NB4 (cell line): ENCODE measurements around the gene POLE3.
A peak's percentile ranks its signal among the peaks of the same experiment; 100 is the strongest.

ENCODE experiments used
- DNase-seq: peaks from one replicate; pipeline ENCODE4 v3.0.0; 2010; ENCODE audit warnings: low read depth
- H3K4me3 ChIP-seq: one replicate; pipeline ENCODE4 v1.5.1; 2011; ENCODE audit warnings: mild to moderate bottlenecking, low read depth, low read length, moderate library complexity
- MYC ChIP-seq: IDR thresholded peaks from 2 replicates; pipeline ENCODE4 v1.6.1; 2011; ENCODE audit warnings: low read depth, low read length
- POLR2A ChIP-seq: IDR thresholded peaks from 2 replicates; pipeline ENCODE4 v1.6.1; 2011; ENCODE audit warnings: mild to moderate bottlenecking; ENCODE audit not compliant: insufficient read length; ENCODE audit errors: extremely low read depth
- TF ChIP-seq, protein P1 (sequence below): IDR thresholded peaks from one replicate; pipeline ENCODE4 v1.5.1; 2012; ENCODE audit warnings: low read depth, low read length
- TF ChIP-seq, protein P2 (sequence below): IDR thresholded peaks from 2 replicates; pipeline ENCODE4 v1.6.1; 2011; ENCODE audit warnings: low read depth, low read length

POLE3 gene

DNA sequence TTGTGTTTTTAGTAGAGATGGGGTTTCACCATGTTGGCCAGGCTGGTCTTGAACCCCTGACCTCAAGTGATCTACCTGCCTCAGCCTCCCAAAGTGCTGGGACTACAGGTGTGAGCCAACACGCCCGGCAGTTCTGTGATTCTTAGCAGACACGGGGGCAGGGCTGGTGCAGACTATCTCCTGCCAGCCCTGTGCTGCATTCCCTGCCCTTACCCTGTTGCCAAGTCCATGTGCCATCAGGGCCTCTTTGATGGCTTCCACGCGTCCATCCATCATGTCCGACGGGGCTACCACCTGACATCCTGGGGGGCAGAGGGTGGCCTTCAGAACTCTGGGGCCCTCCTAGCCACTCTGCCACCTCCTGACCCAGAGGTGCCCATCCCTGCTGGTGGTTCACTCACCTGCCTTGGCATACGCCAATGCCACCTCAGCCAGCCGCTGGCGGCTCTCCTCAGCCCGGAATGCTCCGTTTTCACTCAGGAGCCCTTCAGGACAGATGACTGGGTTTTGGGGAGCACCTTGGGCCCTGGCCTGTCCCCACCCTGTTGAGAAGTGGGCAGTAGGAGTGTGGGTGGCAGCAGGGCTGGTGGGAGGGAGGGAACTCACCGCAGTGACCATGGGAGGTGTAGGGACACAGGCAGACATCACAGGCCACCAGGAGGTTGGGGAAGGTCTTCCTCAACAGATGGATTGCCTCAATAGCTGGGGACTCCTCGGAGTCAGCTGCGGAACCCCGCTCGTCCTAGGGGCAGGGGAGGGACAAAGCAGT lies 20.1 kb downstream of the POLE3 start:
- H3K4me3 ChIP-seq = no peak overlapping the region
- TF ChIP-seq, protein P1, sequence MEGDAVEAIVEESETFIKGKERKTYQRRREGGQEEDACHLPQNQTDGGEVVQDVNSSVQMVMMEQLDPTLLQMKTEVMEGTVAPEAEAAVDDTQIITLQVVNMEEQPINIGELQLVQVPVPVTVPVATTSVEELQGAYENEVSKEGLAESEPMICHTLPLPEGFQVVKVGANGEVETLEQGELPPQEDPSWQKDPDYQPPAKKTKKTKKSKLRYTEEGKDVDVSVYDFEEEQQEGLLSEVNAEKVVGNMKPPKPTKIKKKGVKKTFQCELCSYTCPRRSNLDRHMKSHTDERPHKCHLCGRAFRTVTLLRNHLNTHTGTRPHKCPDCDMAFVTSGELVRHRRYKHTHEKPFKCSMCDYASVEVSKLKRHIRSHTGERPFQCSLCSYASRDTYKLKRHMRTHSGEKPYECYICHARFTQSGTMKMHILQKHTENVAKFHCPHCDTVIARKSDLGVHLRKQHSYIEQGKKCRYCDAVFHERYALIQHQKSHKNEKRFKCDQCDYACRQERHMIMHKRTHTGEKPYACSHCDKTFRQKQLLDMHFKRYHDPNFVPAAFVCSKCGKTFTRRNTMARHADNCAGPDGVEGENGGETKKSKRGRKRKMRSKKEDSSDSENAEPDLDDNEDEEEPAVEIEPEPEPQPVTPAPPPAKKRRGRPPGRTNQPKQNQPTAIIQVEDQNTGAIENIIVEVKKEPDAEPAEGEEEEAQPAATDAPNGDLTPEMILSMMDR = no peak
- TF ChIP-seq MYC (no peak), POLR2A (no peak)
- TF ChIP-seq, protein P2, sequence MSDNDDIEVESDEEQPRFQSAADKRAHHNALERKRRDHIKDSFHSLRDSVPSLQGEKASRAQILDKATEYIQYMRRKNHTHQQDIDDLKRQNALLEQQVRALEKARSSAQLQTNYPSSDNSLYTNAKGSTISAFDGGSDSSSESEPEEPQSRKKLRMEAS = no peak
- DNase-seq = no peak

DNA sequence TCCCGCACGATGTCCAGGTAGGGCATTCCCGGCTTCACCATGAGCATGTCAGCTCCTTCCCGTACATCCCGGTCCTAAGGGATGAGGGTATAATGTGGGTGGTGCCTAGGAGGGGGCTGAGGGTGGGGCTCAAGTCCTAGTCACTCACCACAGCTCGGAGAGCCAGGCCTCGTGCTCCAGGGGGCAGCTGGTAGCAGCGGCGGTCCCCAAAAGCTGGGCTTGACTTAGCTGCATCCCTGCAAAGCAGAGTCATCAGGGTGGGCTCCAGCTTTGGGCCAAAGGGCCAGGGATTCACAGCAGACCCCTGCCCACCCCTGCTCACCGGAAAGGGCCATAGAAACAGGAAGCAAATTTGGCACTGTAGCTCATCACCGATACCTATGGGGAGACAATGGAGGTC lies 21.0 kb downstream of the POLE3 start:
- H3K4me3 ChIP-seq = no peak overlapping the region
- DNase-seq = no peak
- TF ChIP-seq, protein P1 = no peak
- no peak for TF ChIP-seq MYC

DNA sequence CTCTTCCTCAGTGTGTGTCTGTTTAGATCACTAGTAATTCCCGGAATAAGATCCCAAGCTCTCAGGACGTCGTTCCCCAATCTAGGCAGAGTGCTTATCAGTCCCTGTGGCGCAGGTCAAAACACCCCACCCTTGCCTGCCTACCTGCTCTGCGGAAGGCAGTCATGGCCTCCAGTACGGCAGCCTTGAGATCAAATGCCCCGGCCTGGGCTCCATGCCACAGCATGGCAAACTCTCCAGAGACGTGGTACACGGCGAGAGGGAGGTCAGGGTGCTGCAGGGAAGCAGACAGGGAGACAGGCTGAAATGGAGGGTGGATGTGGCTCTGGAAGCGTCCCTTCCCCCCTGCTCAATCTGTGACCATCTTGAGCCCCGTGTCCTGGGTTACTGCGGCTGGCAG lies 21.6 kb downstream of the POLE3 start:
- no peak for DNase-seq
- no peak overlapping the region for H3K4me3 ChIP-seq
- TF ChIP-seq, protein P2 = no peak
- TF ChIP-seq MYC (no peak), POLR2A (no peak)
- TF ChIP-seq, protein P1 = no peak

DNA sequence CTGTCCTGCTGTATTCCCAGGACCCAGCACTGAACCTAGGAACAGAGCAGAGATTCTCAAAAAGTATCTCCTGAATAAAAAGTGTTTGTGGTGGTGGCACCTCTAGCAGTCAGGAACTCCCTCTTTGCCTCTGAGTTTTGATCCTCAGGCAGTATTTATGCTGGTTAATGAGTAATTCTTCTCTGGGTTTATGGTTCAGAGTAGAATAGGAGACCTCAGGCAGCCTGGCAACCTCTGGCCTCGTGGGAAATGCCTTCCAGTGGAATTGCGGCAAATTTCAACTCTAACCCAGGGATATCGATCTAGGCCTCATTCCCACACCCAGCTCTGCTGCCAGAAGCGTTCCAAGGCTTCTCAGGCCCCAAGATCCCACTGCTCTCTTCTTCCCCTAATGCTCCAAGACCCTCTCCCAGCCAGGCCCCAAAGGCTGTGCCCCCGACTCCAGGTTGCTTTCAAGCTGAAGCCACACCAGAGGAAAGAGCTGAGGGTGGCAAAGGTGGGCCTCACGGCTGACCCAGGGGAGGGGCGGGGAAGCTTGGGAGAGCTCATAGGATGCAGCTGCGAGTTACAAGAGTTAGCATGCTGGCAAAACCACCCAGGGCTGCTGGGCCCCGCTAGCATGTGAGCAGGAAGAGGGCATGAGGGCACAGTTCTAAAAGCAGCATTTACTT lies 22.8 kb downstream of the POLE3 start:
- no peak overlapping the region for H3K4me3 ChIP-seq
- TF ChIP-seq, protein P1 = no peak
- TF ChIP-seq, protein P2 = no peak
- TF ChIP-seq POLR2A (no peak), MYC (no peak)
- no peak for DNase-seq

DNA sequence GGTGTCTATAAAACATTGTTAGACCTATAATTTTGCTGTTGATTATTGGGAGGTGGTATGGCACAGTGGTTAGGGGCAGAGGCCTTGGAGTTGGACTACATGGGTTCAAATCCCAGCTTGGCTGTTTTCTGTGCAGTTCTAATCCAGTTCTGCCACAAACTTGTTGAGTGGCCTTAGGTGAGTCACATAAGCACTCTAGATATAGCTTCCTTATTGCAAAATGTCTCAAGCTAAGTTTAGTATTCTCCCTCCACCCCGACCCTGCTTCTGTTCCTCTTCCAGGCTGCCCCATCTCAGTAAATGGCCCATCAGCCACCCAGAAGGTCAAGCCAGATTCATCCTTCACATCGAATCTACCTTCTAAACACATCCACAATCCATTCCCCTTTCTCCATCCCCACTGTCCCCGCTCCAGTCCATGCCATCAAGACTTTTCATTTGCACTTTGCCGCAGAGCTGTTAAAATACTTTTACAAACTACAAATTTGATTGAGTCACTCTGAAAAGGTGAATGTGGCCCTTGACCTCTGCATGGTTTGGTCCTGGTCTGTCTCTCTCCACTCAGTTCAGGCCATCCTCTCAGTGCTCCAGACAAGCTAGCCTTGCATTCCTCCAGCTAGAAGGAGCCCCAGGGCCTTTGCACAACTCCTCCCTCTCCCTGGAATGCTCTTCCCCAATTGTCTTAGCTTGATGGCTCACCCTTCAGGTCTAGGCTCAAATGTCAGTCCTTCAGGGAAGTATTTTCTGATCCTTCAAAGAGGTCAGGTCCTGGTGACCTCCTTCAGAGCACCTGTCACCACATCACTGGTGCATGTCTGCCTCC lies 23.7 kb downstream of the POLE3 start:
- H3K4me3 ChIP-seq = no peak overlapping the region
- TF ChIP-seq, protein P1 = no peak
- TF ChIP-seq, protein P2 = no peak
- TF ChIP-seq MYC (no peak), POLR2A (no peak)
- DNase-seq = peak; percentile 60
